Gastroesophageal sphincter (tissue), 3 donors: Measurements from ENCODE around the gene EEF2K.

Experiments
- CTCF ChIP-seq, 4 experiments: fragments of 200-600 bp in 2 of 4; fragments of 450-650 bp in 2 of 4; sonication (generic) in 1 of 4; IDR thresholded peaks; one replicate each; pipeline ENCODE4 v1.5.1; 2017 to 2019; ENCODE audit warnings: antibody characterized with exemption in 4 of 4, mild to moderate bottlenecking in 2 of 4, moderate library complexity in 2 of 4
- EP300 ChIP-seq: sonication (generic); formaldehyde crosslinking; IDR thresholded peaks from one replicate; pipeline ENCODE4 v1.6.1; 2017; ENCODE audit warnings: antibody characterized with exemption, mild to moderate bottlenecking
- POLR2A ChIP-seq, 2 donors: fragments of 450-650 bp; IDR thresholded peaks; one replicate each; pipeline ENCODE4 v1.6.1; 2017; ENCODE audit warnings: antibody characterized with exemption in 2 of 2, mild to moderate bottlenecking in 2 of 2, moderate library complexity in 1 of 2
- POLR2AphosphoS5 ChIP-seq: sonication (generic); formaldehyde crosslinking; IDR thresholded peaks from one replicate; pipeline ENCODE4 v1.6.1; 2017; ENCODE audit warnings: antibody characterized with exemption

GRCh38 chr16:22325598-22326368 lies 119.7 kb downstream of the EEF2K start:
- TF ChIP-seq CTCF (IDR thresholded peaks at IDR 0.05) (no peak), POLR2A (IDR thresholded peaks at IDR 0.05) (no peak), EP300 (no peak), POLR2AphosphoS5 (no peak)
